HL-60 (cell line): Measurements from ENCODE around the gene WFIKKN1.

Source experiments
- GABPA ChIP-seq: IDR thresholded peaks from 2 replicates; pipeline ENCODE4 v1.6.1; 2012; ENCODE audit warnings: low read depth
- TF ChIP-seq, protein P1 (sequence below): IDR thresholded peaks from one replicate; pipeline ENCODE4 v1.5.1; 2011; ENCODE audit warnings: low read length, control low read depth, inconsistent platforms; ENCODE audit not compliant: insufficient read depth
- TF ChIP-seq, protein P2 (sequence below): IDR thresholded peaks from 2 replicates; pipeline ENCODE4 v1.6.1; 2012; ENCODE audit warnings: low read depth; ENCODE audit not compliant: insufficient replicate concordance

DNA sequence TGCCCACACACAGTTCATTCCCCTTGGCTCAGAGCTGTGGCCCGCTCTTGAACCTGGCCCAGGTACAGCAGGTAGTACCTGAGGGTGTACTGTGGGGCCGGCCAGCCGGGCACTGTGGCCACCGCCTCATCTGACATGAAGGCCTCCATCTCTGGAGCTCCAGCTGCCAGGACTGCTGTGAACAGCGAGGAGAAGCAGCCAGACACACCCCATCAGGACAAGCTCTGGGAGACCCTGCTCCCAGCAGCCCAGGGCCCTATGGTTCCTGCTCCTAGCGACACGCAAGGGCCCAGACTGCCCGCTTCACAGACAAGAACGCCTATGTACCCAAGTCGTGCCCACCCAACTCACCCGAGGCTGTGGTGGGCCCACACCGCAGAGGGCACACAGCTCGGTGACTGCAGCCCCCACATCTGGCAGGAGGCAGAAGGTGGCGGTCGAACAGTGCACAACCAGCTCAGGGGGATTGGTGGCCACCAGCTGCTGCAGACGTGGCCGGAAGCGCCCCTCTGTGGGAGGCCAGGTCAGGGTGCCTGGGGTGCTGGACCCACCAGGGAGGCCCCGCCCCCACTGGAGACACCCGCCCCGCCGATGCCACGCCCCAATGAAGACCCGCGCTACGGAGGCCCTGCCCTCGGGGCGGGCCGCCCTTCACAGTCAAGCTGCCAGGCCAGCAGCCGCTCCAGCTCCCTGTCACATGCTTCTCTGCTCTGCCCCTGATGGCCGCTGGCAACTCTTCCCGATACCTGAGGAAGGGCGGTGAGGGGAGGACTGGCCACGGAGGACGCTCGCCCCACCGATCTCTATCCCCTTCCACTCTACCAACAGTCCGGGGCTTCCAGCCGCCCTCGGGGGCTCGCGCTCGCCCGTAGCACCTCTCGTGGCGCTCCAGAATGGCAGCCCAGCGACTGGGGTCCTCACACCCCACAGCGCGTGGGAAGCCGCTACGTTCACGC, 48.4 kb downstream of the WFIKKN1 start:
- TF ChIP-seq, protein P1, sequence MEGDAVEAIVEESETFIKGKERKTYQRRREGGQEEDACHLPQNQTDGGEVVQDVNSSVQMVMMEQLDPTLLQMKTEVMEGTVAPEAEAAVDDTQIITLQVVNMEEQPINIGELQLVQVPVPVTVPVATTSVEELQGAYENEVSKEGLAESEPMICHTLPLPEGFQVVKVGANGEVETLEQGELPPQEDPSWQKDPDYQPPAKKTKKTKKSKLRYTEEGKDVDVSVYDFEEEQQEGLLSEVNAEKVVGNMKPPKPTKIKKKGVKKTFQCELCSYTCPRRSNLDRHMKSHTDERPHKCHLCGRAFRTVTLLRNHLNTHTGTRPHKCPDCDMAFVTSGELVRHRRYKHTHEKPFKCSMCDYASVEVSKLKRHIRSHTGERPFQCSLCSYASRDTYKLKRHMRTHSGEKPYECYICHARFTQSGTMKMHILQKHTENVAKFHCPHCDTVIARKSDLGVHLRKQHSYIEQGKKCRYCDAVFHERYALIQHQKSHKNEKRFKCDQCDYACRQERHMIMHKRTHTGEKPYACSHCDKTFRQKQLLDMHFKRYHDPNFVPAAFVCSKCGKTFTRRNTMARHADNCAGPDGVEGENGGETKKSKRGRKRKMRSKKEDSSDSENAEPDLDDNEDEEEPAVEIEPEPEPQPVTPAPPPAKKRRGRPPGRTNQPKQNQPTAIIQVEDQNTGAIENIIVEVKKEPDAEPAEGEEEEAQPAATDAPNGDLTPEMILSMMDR = no peak
- TF ChIP-seq, protein P2, sequence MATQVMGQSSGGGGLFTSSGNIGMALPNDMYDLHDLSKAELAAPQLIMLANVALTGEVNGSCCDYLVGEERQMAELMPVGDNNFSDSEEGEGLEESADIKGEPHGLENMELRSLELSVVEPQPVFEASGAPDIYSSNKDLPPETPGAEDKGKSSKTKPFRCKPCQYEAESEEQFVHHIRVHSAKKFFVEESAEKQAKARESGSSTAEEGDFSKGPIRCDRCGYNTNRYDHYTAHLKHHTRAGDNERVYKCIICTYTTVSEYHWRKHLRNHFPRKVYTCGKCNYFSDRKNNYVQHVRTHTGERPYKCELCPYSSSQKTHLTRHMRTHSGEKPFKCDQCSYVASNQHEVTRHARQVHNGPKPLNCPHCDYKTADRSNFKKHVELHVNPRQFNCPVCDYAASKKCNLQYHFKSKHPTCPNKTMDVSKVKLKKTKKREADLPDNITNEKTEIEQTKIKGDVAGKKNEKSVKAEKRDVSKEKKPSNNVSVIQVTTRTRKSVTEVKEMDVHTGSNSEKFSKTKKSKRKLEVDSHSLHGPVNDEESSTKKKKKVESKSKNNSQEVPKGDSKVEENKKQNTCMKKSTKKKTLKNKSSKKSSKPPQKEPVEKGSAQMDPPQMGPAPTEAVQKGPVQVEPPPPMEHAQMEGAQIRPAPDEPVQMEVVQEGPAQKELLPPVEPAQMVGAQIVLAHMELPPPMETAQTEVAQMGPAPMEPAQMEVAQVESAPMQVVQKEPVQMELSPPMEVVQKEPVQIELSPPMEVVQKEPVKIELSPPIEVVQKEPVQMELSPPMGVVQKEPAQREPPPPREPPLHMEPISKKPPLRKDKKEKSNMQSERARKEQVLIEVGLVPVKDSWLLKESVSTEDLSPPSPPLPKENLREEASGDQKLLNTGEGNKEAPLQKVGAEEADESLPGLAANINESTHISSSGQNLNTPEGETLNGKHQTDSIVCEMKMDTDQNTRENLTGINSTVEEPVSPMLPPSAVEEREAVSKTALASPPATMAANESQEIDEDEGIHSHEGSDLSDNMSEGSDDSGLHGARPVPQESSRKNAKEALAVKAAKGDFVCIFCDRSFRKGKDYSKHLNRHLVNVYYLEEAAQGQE = no peak
- no peak for TF ChIP-seq GABPA
